ENCODE data around the gene MOK.
"Not testable (repeated sequence)": the region's sequence is repeated elsewhere in the genome, so short reads cannot be mapped to it uniquely, and the experiment has no call there.

MOK gene

GRCh38 chr14:102246071-102246470 lies 58.9 kb downstream of the MOK start:
- H3K9me3 ChIP-seq (ENCODE audit: insufficient read depth, low read length), result no peaks in the 10 kb centered on the region
- H3K79me2 ChIP-seq (ENCODE audit: insufficient read depth, low read length), result no peaks in the 10 kb centered on the region
- no peak overlapping the region for H3K9ac ChIP-seq (ENCODE audit: low read length)
- no peak overlapping the region for H3K4me2 ChIP-seq (ENCODE audit: low read depth, low read length, poor library complexity, severe bottlenecking)
- no peaks in the 10 kb centered on the region for H3K27me3 ChIP-seq (ENCODE audit: low read length)
- no peak overlapping the region for H3K4me3 ChIP-seq (ENCODE audit: insufficient read depth, low read length, poor library complexity, severe bottlenecking)
- H3K27ac ChIP-seq (ENCODE audit: low read depth, low read length), result no peak overlapping the region
- no peaks in the 10 kb centered on the region for H3F3A ChIP-seq (ENCODE audit: insufficient read depth)
- H4K20me1 ChIP-seq (ENCODE audit: low read depth, low read length), result no peaks in the 10 kb centered on the region
- TF ChIP-seq EZH2phosphoT487 (conservative IDR thresholded peaks at IDR 0.05; ENCODE audit: low read length), result no peak
- TF ChIP-seq CTCF (IDR thresholded peaks at IDR 0.05; ENCODE audit: insufficient read depth, low read length, poor library complexity, severe bottlenecking), result no peak
- no peak overlapping the region for H2AFZ ChIP-seq (ENCODE audit: low read depth, low read length, severe bottlenecking)
- no peaks in the 10 kb centered on the region for H3K36me3 ChIP-seq (ENCODE audit: low read length)
- no peaks in the 10 kb centered on the region for H3K9me2 ChIP-seq (replicated peaks; ENCODE audit: insufficient read depth, low read length)

- not testable (repeated sequence) for H3K9me2 ChIP-seq (replicated peaks; ENCODE audit: insufficient read depth, low read length); H4K20me1 ChIP-seq (ENCODE audit: low read depth, low read length); H3K79me2 ChIP-seq (ENCODE audit: insufficient read depth, low read length); H3F3A ChIP-seq (ENCODE audit: insufficient read depth); H2AFZ ChIP-seq (ENCODE audit: low read depth, low read length, severe bottlenecking); H3K36me3 ChIP-seq (ENCODE audit: low read length); H3K9me3 ChIP-seq (ENCODE audit: insufficient read depth, low read length); H3K4me2 ChIP-seq (ENCODE audit: low read depth, low read length, poor library complexity, severe bottlenecking); H3K27ac ChIP-seq (ENCODE audit: low read depth, low read length); H3K9ac ChIP-seq (ENCODE audit: low read length); H3K27me3 ChIP-seq (ENCODE audit: low read length); H3K4me3 ChIP-seq (ENCODE audit: insufficient read depth, low read length, poor library complexity, severe bottlenecking)
These were observed 61.2 kb downstream of the MOK start for GRCh38 chr14:102243795-102244194.

GRCh38 chr14:102241147-102241546 lies 63.8 kb downstream of the MOK start:
- Histone ChIP-seq H3K36me3 (ENCODE audit: low read length) (no peaks in the 10 kb centered on the region), H3K9me3 (ENCODE audit: insufficient read depth, low read length) (no peaks in the 10 kb centered on the region), H3K4me2 (ENCODE audit: low read depth, low read length, poor library complexity, severe bottlenecking) (no peak overlapping the region), H3F3A (ENCODE audit: insufficient read depth) (no peaks in the 10 kb centered on the region), H3K79me2 (ENCODE audit: insufficient read depth, low read length) (no peaks in the 10 kb centered on the region), H4K20me1 (ENCODE audit: low read depth, low read length) (no peaks in the 10 kb centered on the region), H3K4me3 (ENCODE audit: insufficient read depth, low read length, poor library complexity, severe bottlenecking) (no peak overlapping the region), H3K27me3 (ENCODE audit: low read length) (no peaks in the 10 kb centered on the region), H3K27ac (ENCODE audit: low read depth, low read length) (no peak overlapping the region), H2AFZ (ENCODE audit: low read depth, low read length, severe bottlenecking) (no peak overlapping the region), H3K9ac (ENCODE audit: low read length) (no peak overlapping the region), H3K9me2 (replicated peaks; ENCODE audit: insufficient read depth, low read length) (no peaks in the 10 kb centered on the region)
- TF ChIP-seq CTCF (IDR thresholded peaks at IDR 0.05; ENCODE audit: insufficient read depth, low read length, poor library complexity, severe bottlenecking) (no peak), EZH2phosphoT487 (conservative IDR thresholded peaks at IDR 0.05; ENCODE audit: low read length) (no peak)

- not testable (repeated sequence) for H3K36me3 ChIP-seq (ENCODE audit: low read length); H3K9ac ChIP-seq (ENCODE audit: low read length); H2AFZ ChIP-seq (ENCODE audit: low read depth, low read length, severe bottlenecking); H3K4me3 ChIP-seq (ENCODE audit: insufficient read depth, low read length, poor library complexity, severe bottlenecking); H3K9me2 ChIP-seq (replicated peaks; ENCODE audit: insufficient read depth, low read length); H3K9me3 ChIP-seq (ENCODE audit: insufficient read depth, low read length); H3K27me3 ChIP-seq (ENCODE audit: low read length); H3F3A ChIP-seq (ENCODE audit: insufficient read depth); H4K20me1 ChIP-seq (ENCODE audit: low read depth, low read length); H3K4me2 ChIP-seq (ENCODE audit: low read depth, low read length, poor library complexity, severe bottlenecking); H3K79me2 ChIP-seq (ENCODE audit: insufficient read depth, low read length); H3K27ac ChIP-seq (ENCODE audit: low read depth, low read length)
These were observed 64.5 kb downstream of the MOK start for GRCh38 chr14:102240481-102240880.

Data from SU-DHL-6 (cell line).